Measurements from ENCODE around the gene ANXA5.

Gene ANXA5

GRCh38 chr4:121633653-121634052 is 63.1 kb downstream of the ANXA5 start:
- no peak for DNase-seq (ENCODE audit: low read depth)

- no peak for DNase-seq (ENCODE audit: low read depth)
Measured at GRCh38 chr4:121632636-121633035, 64.1 kb downstream of the ANXA5 start.

Data from stimulated activated CD8-positive, alpha-beta memory T cell treated with anti-CD3 and anti-CD28 coated beads, Interleukin-12 subunit alpha, Interleukin-12 subunit beta, amount 100 ng/mL, for 4 hours (primary cell).